ENCODE results near the gene AHCTF1. TPM values are rescaled to one million over a fixed set of nuclear protein-coding genes. Genes with fewer than 3 reads are reported as not detected.

AHCTF1 gene
- total and polyA plus RNA-seq, 2 donors (not counting 1 experiment from before 2014, with no cell fraction given): 15.8 to 30.6 TPM

DNA sequence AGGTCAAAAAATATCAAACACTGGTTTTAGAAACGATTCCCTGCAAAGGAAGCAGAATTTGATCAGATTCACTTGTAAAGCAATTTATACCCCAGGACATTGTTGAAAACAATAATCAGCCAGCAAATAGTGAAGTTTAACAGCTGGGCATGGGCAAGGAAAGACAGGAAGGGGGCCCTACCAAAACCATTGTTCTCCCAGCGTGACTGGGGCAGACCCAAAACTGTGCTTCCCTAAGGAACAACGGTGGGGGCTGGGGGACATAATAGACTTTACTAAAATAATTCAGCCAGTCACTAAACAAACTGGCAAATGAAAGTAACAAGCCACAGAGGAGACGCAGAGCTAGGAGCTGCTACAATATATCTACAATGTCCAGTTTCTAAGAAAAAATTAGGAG, 100.2 kb downstream of the AHCTF1 start:
- Histone ChIP-seq H3K4me1 (ENCODE audit: control insufficient read depth, extremely low read depth, insufficient read depth, low read length) (no peaks in the 10 kb centered on the region), H3K4me3 (replicated peaks in 1 of 4; ENCODE audit: control extremely low read depth in 1 of 4, insufficient read depth in 1 of 4, low read depth in 3 of 4, low read length in 4 of 4) (no peak overlapping the region), H2AFZ (ENCODE audit: low read length) (no peak overlapping the region), H3K36me3 (ENCODE audit: control insufficient read depth, insufficient read depth, low read length) (no peaks in the 10 kb centered on the region), H3K27me3 (ENCODE audit: control insufficient read depth, insufficient read depth, low read length) (no peaks in the 10 kb centered on the region), H3K27ac (ENCODE audit: insufficient read depth, low read length) (no peak overlapping the region), H3K4me2 (ENCODE audit: extremely low read depth, insufficient read depth, low read length) (no peak overlapping the region), H4K20me1 (ENCODE audit: control insufficient read depth, extremely low read depth, insufficient read depth, low read length) (no peaks in the 10 kb centered on the region), H3K9ac (ENCODE audit: insufficient read depth, low read length) (no peak overlapping the region), H3K9me3 (ENCODE audit: control insufficient read depth, insufficient read depth, low read depth, low read length) (no peaks in the 10 kb centered on the region), H3K79me2 (ENCODE audit: control insufficient read depth, insufficient read depth, low read length) (no peaks in the 10 kb centered on the region)
- DNase-seq (ENCODE audit: low read depth in 2 of 2): no peak
- TF ChIP-seq, protein P1, sequence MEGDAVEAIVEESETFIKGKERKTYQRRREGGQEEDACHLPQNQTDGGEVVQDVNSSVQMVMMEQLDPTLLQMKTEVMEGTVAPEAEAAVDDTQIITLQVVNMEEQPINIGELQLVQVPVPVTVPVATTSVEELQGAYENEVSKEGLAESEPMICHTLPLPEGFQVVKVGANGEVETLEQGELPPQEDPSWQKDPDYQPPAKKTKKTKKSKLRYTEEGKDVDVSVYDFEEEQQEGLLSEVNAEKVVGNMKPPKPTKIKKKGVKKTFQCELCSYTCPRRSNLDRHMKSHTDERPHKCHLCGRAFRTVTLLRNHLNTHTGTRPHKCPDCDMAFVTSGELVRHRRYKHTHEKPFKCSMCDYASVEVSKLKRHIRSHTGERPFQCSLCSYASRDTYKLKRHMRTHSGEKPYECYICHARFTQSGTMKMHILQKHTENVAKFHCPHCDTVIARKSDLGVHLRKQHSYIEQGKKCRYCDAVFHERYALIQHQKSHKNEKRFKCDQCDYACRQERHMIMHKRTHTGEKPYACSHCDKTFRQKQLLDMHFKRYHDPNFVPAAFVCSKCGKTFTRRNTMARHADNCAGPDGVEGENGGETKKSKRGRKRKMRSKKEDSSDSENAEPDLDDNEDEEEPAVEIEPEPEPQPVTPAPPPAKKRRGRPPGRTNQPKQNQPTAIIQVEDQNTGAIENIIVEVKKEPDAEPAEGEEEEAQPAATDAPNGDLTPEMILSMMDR (conservative IDR thresholded peaks at IDR 0.05 in 1 of 2, IDR thresholded peaks at IDR 0.05 in 1 of 2; ENCODE audit: low read depth in 1 of 2, low read length in 2 of 2): no peak
- no peak for TF ChIP-seq EZH2 (IDR thresholded peaks at IDR 0.05; ENCODE audit: low read length, missing control alignments)

DNA sequence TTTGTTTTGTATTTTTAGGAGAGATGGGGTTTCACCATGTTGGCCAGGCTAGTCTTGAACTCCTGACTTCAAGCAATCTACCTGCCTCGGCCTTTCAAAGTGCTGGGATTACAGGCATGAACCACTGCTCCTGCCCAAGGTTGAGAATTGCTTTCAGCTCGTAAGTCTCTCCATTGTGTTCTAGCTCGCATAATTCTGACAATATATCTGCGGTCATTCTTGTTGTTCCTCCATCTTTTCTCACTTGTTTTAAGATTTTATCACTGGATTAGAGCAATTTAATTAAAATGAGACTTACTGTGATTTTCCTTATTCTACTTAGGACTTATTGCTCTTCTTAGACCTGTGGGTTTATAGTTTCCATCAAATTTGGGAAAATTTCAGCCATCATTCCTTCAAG, 102.9 kb downstream of the AHCTF1 start:
- no peak overlapping the region for H3K4me2 ChIP-seq (ENCODE audit: extremely low read depth, insufficient read depth, low read length)
- no peaks in the 10 kb centered on the region for H3K27me3 ChIP-seq (ENCODE audit: control insufficient read depth, insufficient read depth, low read length)
- H3K79me2 ChIP-seq (ENCODE audit: control insufficient read depth, insufficient read depth, low read length): no peaks in the 10 kb centered on the region
- H3K9ac ChIP-seq (ENCODE audit: insufficient read depth, low read length): no peak overlapping the region
- H2AFZ ChIP-seq (ENCODE audit: low read length): no peak overlapping the region
- no peak overlapping the region for H3K4me3 ChIP-seq (replicated peaks in 1 of 4; ENCODE audit: control extremely low read depth in 1 of 4, insufficient read depth in 1 of 4, low read depth in 3 of 4, low read length in 4 of 4)
- no peak for DNase-seq (ENCODE audit: low read depth in 2 of 2)
- H4K20me1 ChIP-seq (ENCODE audit: control insufficient read depth, extremely low read depth, insufficient read depth, low read length): no peaks in the 10 kb centered on the region
- H3K4me1 ChIP-seq (ENCODE audit: control insufficient read depth, extremely low read depth, insufficient read depth, low read length): no peaks in the 10 kb centered on the region
- no peaks in the 10 kb centered on the region for H3K36me3 ChIP-seq (ENCODE audit: control insufficient read depth, insufficient read depth, low read length)
- no peak overlapping the region for H3K27ac ChIP-seq (ENCODE audit: insufficient read depth, low read length)
- TF ChIP-seq, protein P1 (conservative IDR thresholded peaks at IDR 0.05 in 1 of 2, IDR thresholded peaks at IDR 0.05 in 1 of 2; ENCODE audit: low read depth in 1 of 2, low read length in 2 of 2): no peak
- TF ChIP-seq EZH2 (IDR thresholded peaks at IDR 0.05; ENCODE audit: low read length, missing control alignments): no peak
- no peaks in the 10 kb centered on the region for H3K9me3 ChIP-seq (ENCODE audit: control insufficient read depth, insufficient read depth, low read depth, low read length)

DNA sequence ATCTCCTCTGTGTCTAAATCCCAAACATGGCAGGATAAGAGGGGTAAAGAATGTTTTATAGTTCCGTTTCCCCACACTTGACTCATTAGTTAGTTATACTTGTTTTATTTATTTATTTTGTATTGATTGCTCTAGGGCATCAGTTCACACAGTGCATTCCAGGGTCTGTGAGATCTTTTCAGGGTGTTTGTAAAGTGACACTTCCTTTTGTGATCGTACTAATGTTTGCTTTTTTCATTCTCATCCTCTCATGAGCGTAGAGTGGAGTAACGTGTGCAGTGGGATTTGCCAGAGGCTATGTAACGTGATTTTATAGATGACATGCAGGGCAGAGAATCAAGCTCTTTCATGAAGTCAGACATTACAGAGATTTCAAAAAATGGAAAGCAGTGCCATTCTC, 104.4 kb downstream of the AHCTF1 start:
- DNase-seq (ENCODE audit: low read depth in 2 of 2): no peak
- TF ChIP-seq, protein P1 (conservative IDR thresholded peaks at IDR 0.05 in 1 of 2, IDR thresholded peaks at IDR 0.05 in 1 of 2; ENCODE audit: low read depth in 1 of 2, low read length in 2 of 2): no peak
- TF ChIP-seq EZH2 (IDR thresholded peaks at IDR 0.05; ENCODE audit: low read length, missing control alignments): no peak

More for the DNA sequence above, 104.4 kb downstream of the AHCTF1 start:
- no peaks in the 10 kb centered on the region for H3K27me3 ChIP-seq (ENCODE audit: control insufficient read depth, insufficient read depth, low read length)
- H3K4me1 ChIP-seq (ENCODE audit: control insufficient read depth, extremely low read depth, insufficient read depth, low read length): no peaks in the 10 kb centered on the region
- H3K9me3 ChIP-seq (ENCODE audit: control insufficient read depth, insufficient read depth, low read depth, low read length): no peaks in the 10 kb centered on the region
- no peak overlapping the region for H3K27ac ChIP-seq (ENCODE audit: insufficient read depth, low read length)
- H3K79me2 ChIP-seq (ENCODE audit: control insufficient read depth, insufficient read depth, low read length): no peaks in the 10 kb centered on the region
- H3K4me2 ChIP-seq (ENCODE audit: extremely low read depth, insufficient read depth, low read length): no peak overlapping the region
- no peak overlapping the region for H3K9ac ChIP-seq (ENCODE audit: insufficient read depth, low read length)
- H4K20me1 ChIP-seq (ENCODE audit: control insufficient read depth, extremely low read depth, insufficient read depth, low read length): no peaks in the 10 kb centered on the region
- no peak overlapping the region for H3K4me3 ChIP-seq (replicated peaks in 1 of 4; ENCODE audit: control extremely low read depth in 1 of 4, insufficient read depth in 1 of 4, low read depth in 3 of 4, low read length in 4 of 4)
- no peaks in the 10 kb centered on the region for H3K36me3 ChIP-seq (ENCODE audit: control insufficient read depth, insufficient read depth, low read length)
- H2AFZ ChIP-seq (ENCODE audit: low read length): no peak overlapping the region
